Lung (tissue), 12 donors: Measurements from ENCODE around the gene MED16. TPM values are rescaled to one million over a fixed set of nuclear protein-coding genes. Genes with fewer than 3 reads are reported as not detected.

ENCODE experiments used
- ATAC-seq: fragments of 200-7000 bp; cut with Tn5 transposase; one replicate; pipeline ENCODE4 v1.9.1; 2020; ENCODE audit warnings: moderate number of reproducible peaks; ENCODE audit not compliant: insufficient read depth, low FRiP score
- DNase-seq, 3 donors: peaks; one replicate each; pipeline ENCODE4 v3.0.0-alpha.2; 2013 to 2017
- H3K27ac ChIP-seq, 2 donors: one replicate each; pipeline ENCODE4 v1.5.1; 2013; ENCODE audit warnings: mild to moderate bottlenecking in 2 of 2, moderate library complexity in 2 of 2, control low read depth in 1 of 2, inconsistent platforms in 1 of 2, low read depth in 1 of 2, low read length in 1 of 2
- H3K27me3 ChIP-seq, 3 donors: one replicate each; pipeline ENCODE4 v1.5.1; 2013; ENCODE audit warnings: low read length in 2 of 3; ENCODE audit not compliant: control insufficient read depth in 3 of 3, insufficient read depth in 3 of 3
- H3K36me3 ChIP-seq, 4 donors: one replicate each; pipeline ENCODE4 v1.5.1; 2013; ENCODE audit warnings: low read length in 4 of 4, mild to moderate bottlenecking in 1 of 4, moderate library complexity in 1 of 4; ENCODE audit not compliant: control insufficient read depth in 4 of 4, insufficient read depth in 4 of 4
- H3K4me1 ChIP-seq, 5 donors: one replicate each; pipeline ENCODE4 v1.5.1; 2013; ENCODE audit warnings: low read length in 5 of 5, mild to moderate bottlenecking in 2 of 5, moderate library complexity in 1 of 5; ENCODE audit not compliant: control insufficient read depth in 5 of 5, insufficient read depth in 5 of 5
- H3K4me3 ChIP-seq: one replicate; pipeline ENCODE4 v1.5.1; 2013; ENCODE audit warnings: mild to moderate bottlenecking, control low read depth, moderate library complexity
- H3K9ac ChIP-seq, 2 donors: one replicate each; pipeline ENCODE4 v1.5.1; 2013; ENCODE audit warnings: low read length in 2 of 2, control low read depth in 1 of 2; ENCODE audit not compliant: insufficient read depth in 1 of 2
- H3K9me3 ChIP-seq, 4 donors: one replicate each; pipeline ENCODE4 v1.5.1; 2013; ENCODE audit warnings: low read length in 3 of 4, mild to moderate bottlenecking in 1 of 4, moderate library complexity in 1 of 4; ENCODE audit not compliant: control insufficient read depth in 4 of 4, insufficient read depth in 3 of 4
- CTCF ChIP-seq: IDR thresholded peaks from 2 replicates; pipeline ENCODE4 v1.5.1; 2012; ENCODE audit warnings: mild to moderate bottlenecking; ENCODE audit errors: control extremely low read depth, extremely low read depth
- WGBS, 2 donors: extraction: QIAGEN DNeasy Blood & Tissue Kit; methylation state at CpG; one replicate each; pipeline ENCODE4 v1.1.7; 2013; 5-methylcytosine and 5-hydroxymethylcytosine counted together
- polyA plus RNA-seq, 2 donors: library from polyadenylated mRNA; stranded (reverse); fragments of 200-250 nt; gene quantifications; one replicate each; pipeline ENCODE4 v1.2.1, GENCODE V29; 2013
- total RNA-seq, 2 donors: library from RNA; depleted of rRNA in 1 of 2; stranded (reverse); fragments of >200 nt in 1 of 2; gene quantifications; one replicate each; pipeline ENCODE4 v1.2.1, GENCODE V29; 2014 to 2021
- donor health status: control.
- donor health status: control.
- donor health status: Bipolar disorder and iron deficiency.
- donor health status: healthy.
- donor health status: DM: yes; HTN: yes; CAD: no.

The MED16 gene
- total and polyA plus RNA-seq, 4 donors, result 38.7 to 72.3 (median 52.3) TPM

DNA sequence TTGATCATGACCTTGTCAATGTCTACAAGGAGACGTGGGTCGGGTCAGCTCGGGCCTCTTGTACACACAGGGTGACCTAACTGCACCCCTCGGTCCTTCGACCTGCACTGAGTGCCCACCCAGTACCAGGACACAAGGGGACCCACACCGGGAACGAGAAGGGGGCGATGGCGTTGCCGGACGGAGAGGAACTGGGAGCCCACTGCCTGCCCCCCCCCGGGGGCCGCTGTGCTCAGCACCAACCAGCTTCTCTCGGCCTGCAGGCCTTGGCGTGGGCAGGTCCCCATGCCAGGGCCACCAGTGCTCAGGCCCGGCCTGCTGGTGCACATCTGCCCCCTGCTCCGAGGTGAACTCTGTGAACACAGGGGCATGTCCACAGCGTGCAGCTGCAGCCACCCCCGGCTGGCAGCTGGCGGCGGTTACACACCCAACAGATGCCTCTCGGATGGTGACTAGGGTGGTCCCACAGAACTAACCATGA, 19.4 kb downstream of the MED16 start:
- no peak overlapping the region for H3K27ac ChIP-seq

GRCh38 chr19:873084-873483, 19.9 kb downstream of the MED16 start:
- H3K36me3 ChIP-seq, result peaks cover 0 to 61% (median 17%) of the 10 kb centered on the region in 4 donors
- no peaks in the 10 kb centered on the region for H3K27me3 ChIP-seq
- WGBS, 2 donors, result 73 to 87% methylated on average over 8 to 13 of the region's 13 CpGs
- no peak overlapping the region for H3K4me3 ChIP-seq
- ATAC-seq (peak; percentile 39), DNase-seq (peak in 2 of 3 donors; percentile 41)
- TF ChIP-seq CTCF, result no peak
- no peak overlapping the region for H3K9ac ChIP-seq
- H3K9me3 ChIP-seq, result no peaks in the 10 kb centered on the region
- peaks cover 0 to 20% (median 12%) of the 10 kb centered on the region in 5 donors for H3K4me1 ChIP-seq
- H3K27ac ChIP-seq, result no peak overlapping the region

More for the DNA sequence above, 19.4 kb downstream of the MED16 start:
- H3K4me3 ChIP-seq, result no peak overlapping the region
- WGBS, 2 donors, result 95 to 96% methylated on average over 22 of the region's 22 CpGs
- DNase-seq (no peak), ATAC-seq (no peak)
- TF ChIP-seq CTCF, result no peak
- peaks cover 0 to 57% (median 14%) of the 10 kb centered on the region in 4 donors for H3K36me3 ChIP-seq
- peaks cover 0 to 18% (median 11%) of the 10 kb centered on the region in 5 donors for H3K4me1 ChIP-seq
- H3K27me3 ChIP-seq, result no peaks in the 10 kb centered on the region
- H3K9ac ChIP-seq, result no peak overlapping the region
- no peaks in the 10 kb centered on the region for H3K9me3 ChIP-seq

DNA sequence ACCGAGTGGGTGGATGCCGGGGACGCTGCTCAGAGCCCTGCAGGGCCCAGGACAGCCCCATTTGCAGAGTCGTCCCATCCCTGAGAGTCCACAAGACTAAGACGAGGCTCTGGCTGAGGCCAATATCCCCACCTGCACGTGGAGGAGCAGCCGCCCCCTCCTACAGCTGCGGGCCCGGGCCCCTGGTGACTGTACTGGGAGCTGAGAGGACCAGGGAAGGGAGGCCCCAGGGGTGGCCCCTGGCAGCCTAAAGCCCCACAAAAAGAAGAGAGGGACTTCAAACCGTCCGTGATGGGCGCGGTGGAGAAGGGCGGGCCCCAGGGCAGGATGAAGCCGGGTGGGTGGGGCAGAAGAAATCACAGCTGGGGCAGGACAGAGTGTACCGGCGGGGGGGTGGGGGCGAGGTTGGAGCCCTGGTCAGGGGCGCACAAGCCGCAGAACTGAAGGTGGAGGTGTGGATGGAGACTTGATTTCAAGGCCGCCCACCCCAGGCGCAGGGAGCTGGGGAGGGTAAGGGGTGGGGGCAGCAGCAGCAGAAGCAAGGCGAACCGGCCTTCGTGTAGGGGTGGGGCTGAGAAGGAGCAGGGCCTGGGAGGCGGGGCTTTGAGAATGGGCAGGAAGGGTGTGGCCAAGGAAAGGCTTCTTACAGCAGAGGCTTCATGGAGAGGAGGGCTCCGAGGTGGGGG, 20.6 kb downstream of the MED16 start:
- Histone ChIP-seq H3K27ac (peak overlapping the region in 1 of 2 donors; percentile 67), H3K4me1 (peaks cover 0 to 20% (median 12%) of the 10 kb centered on the region in 5 donors), H3K4me3 (no peak overlapping the region), H3K27me3 (no peaks in the 10 kb centered on the region), H3K36me3 (peaks cover 0 to 66% (median 21%) of the 10 kb centered on the region in 4 donors), H3K9ac (no peak overlapping the region), H3K9me3 (no peaks in the 10 kb centered on the region)
- WGBS, 2 donors, result 62 to 75% methylated on average over 26 to 27 of the region's 27 CpGs
- ATAC-seq (peak; percentile 63), DNase-seq (peak in 1 of 3 donors; percentile 64)
- TF ChIP-seq CTCF, result no peak
